GM12878 (cell line): ENCODE results near the gene ZNF101. TPM values are rescaled to one million over a fixed set of nuclear protein-coding genes. Genes with fewer than 3 reads are reported as not detected.
A peak's percentile ranks its signal among the peaks of the same experiment; 100 is the strongest.

Experiments used
- ATAC-seq: fragments of 200-7000 bp; cut with Tn5 transposase; 3 replicates; pipeline ENCODE4 v1.9.1; 2020; ENCODE audit warnings: mild to moderate bottlenecking, moderate library complexity
- BruUV-seq: library from RNA; stranded (reverse); fragments of 400-500 nt; replicated peaks from 2 replicates; lab custom pipeline; 2021; lab: Mats Ljungman, UMichigan
- CTCF ChIA-PET: fragments of 300-600 bp; sonication (Branson Sonifier 250); formaldehyde crosslinking; extraction: SDS; loops from one replicate; lab custom pipeline; 2021; ENCODE audit warnings: inconsistent platforms; lab: Yijun Ruan, JAX
- POLR2A ChIA-PET: fragments of 350-600 bp; formaldehyde crosslinking; extraction: SDS; loops from one replicate; lab custom pipeline; 2021; ENCODE audit warnings: inconsistent platforms; lab: Charles Lee
- RAD21 ChIA-PET: fragments of 300-600 bp; sonication (Branson Sonifier 250); formaldehyde crosslinking; loops from one replicate; lab custom pipeline; 2023; ENCODE audit warnings: antibody characterized with exemption; ENCODE audit not compliant: unreplicated experiment; lab: Charles Lee
- SMC1A ChIA-PET: fragments of 300-600 bp; sonication (Branson Sonifier 250); formaldehyde crosslinking; loops from one replicate; lab custom pipeline; 2023; ENCODE audit not compliant: unreplicated experiment, uncharacterized antibody; lab: Charles Lee
- DNase-seq: peaks from one replicate; pipeline ENCODE4 v3.0.0-alpha.2; 2011; ENCODE audit warnings: low read depth, low spot score
- FAIRE-seq: peaks from 3 replicates; lab custom pipeline; 2011; peaks lifted over from hg19 to GRCh38; lab: Jason Lieb, UNC
- H2AFZ ChIP-seq: 2 replicates; pipeline ENCODE4 v1.6.0; 2011; ENCODE audit warnings: low read depth, low read length, control low read depth; ENCODE audit not compliant: control insufficient read depth
- H3K27ac ChIP-seq: 2 replicates; pipeline ENCODE4 v1.5.1; 2011; ENCODE audit warnings: control low read depth; ENCODE audit not compliant: control insufficient read depth, insufficient read depth
- H3K27me3 ChIP-seq, 2 experiments: replicated peaks in 1 of 2; 2 replicates each; pipeline versions ENCODE4 v1.6.0 to v1.6.1; 2011; ENCODE audit warnings: low read length in 1 of 2; ENCODE audit not compliant: control insufficient read depth in 2 of 2, insufficient read depth in 2 of 2
- H3K36me3 ChIP-seq, 2 experiments: 2 replicates each; pipeline ENCODE4 v1.5.1; 2011; ENCODE audit warnings: low read length in 1 of 2; ENCODE audit not compliant: control insufficient read depth in 2 of 2, insufficient read depth in 2 of 2
- H3K4me1 ChIP-seq: 2 replicates; pipeline ENCODE4 v1.6.1; 2011; ENCODE audit warnings: mild to moderate bottlenecking, low read length, moderate library complexity, mixed read lengths; ENCODE audit not compliant: control insufficient read depth, insufficient read depth
- H3K4me2 ChIP-seq: 2 replicates; pipeline ENCODE4 v1.6.0; 2011; ENCODE audit warnings: control low read depth; ENCODE audit not compliant: control insufficient read depth, insufficient read depth
- H3K4me3 ChIP-seq: fragments of 200-600 bp; sonication (generic); 2 replicates; pipeline ENCODE4 v1.5.1; 2016
- H3K79me2 ChIP-seq: 2 replicates; pipeline ENCODE4 v1.6.0; 2011; ENCODE audit warnings: low read length; ENCODE audit not compliant: control insufficient read depth, insufficient read depth
- H3K9ac ChIP-seq: 2 replicates; pipeline ENCODE4 v1.8.0; 2011; ENCODE audit warnings: low read length, control low read depth, mixed read lengths; ENCODE audit not compliant: control insufficient read depth, insufficient read depth
- H3K9me3 ChIP-seq: replicated peaks from 3 replicates; pipeline ENCODE4 v1.5.1; 2011; ENCODE audit warnings: mild to moderate bottlenecking, low read length; ENCODE audit not compliant: control insufficient read depth, insufficient read depth
- H4K20me1 ChIP-seq: 2 replicates; pipeline ENCODE4 v1.6.0; 2011; ENCODE audit not compliant: control insufficient read depth, insufficient read depth
- ATF2 ChIP-seq: IDR thresholded peaks from 2 replicates; pipeline ENCODE4 v1.6.1; 2012; ENCODE audit warnings: low read length, inconsistent platforms
- BRCA1 ChIP-seq: IDR thresholded peaks from 2 replicates; pipeline ENCODE4 v1.6.1; 2011; ENCODE audit warnings: low read depth, low read length, improper control_type of control experiment
- CHD2 ChIP-seq: IDR thresholded peaks from 2 replicates; pipeline ENCODE4 v1.6.1; 2011; ENCODE audit warnings: low read depth, low read length, improper control_type of control experiment, borderline replicate concordance
- E2F8 ChIP-seq: fragments of 450-650 bp; IDR thresholded peaks from 2 replicates; pipeline ENCODE4 v1.6.1; 2018; ENCODE audit warnings: mild to moderate bottlenecking, low read depth, moderate library complexity; ENCODE audit not compliant: partially characterized antibody
- EGR1 ChIP-seq, 2 experiments: IDR thresholded peaks; 1 replicate in 1 of 2; 2 replicates in 1 of 2; pipeline ENCODE4 v1.6.1; 2011 to 2012; ENCODE audit warnings: low read depth in 2 of 2, low read length in 2 of 2, borderline replicate concordance in 1 of 2, mild to moderate bottlenecking in 1 of 2, moderate library complexity in 1 of 2
- EP300 ChIP-seq, 2 experiments: fragments of 150-350 bp in 1 of 2; IDR thresholded peaks; 2 replicates each; pipeline ENCODE4 v1.6.1; 2011 to 2012; ENCODE audit warnings: low read depth in 2 of 2, low read length in 2 of 2, borderline replicate concordance in 1 of 2, improper control_type of control experiment in 1 of 2, inconsistent platforms in 1 of 2; ENCODE audit not compliant: control insufficient read depth in 1 of 2
- HDGF ChIP-seq: fragments of 450-650 bp; IDR thresholded peaks from 2 replicates; pipeline ENCODE4 v1.6.1; 2016; ENCODE audit warnings: antibody characterized with exemption
- IRF4 ChIP-seq: IDR thresholded peaks from 2 replicates; pipeline ENCODE4 v1.6.1; 2011; ENCODE audit warnings: low read depth, low read length
- MAX ChIP-seq: IDR thresholded peaks from 2 replicates; pipeline ENCODE4 v1.6.1; 2012; ENCODE audit warnings: low read depth, low read length, improper control_type of control experiment
- PML ChIP-seq: IDR thresholded peaks from 2 replicates; pipeline ENCODE4 v1.6.1; 2012; ENCODE audit warnings: low read length, inconsistent platforms
- SRF ChIP-seq, 2 experiments: IDR thresholded peaks; 2 replicates each; pipeline ENCODE4 v1.6.1; 2011; ENCODE audit warnings: low read depth in 2 of 2, low read length in 2 of 2, mild to moderate bottlenecking in 1 of 2, moderate library complexity in 1 of 2
- STAT1 ChIP-seq: fragments of 450-650 bp; conservative IDR thresholded peaks from 2 replicates; pipeline ENCODE4 v1.6.1; 2014; ENCODE audit warnings: antibody characterized with exemption, mild to moderate bottlenecking
- TARDBP ChIP-seq: IDR thresholded peaks from 2 replicates; pipeline ENCODE4 v1.6.1; 2016; ENCODE audit warnings: borderline replicate concordance
- TCF7 ChIP-seq: IDR thresholded peaks from 2 replicates; pipeline ENCODE4 v1.6.1; 2014; ENCODE audit warnings: antibody characterized with exemption, borderline replicate concordance
- ZBTB33 ChIP-seq: fragments of 450-650 bp; IDR thresholded peaks from 2 replicates; pipeline ENCODE4 v1.6.1; 2017; ENCODE audit warnings: mild to moderate bottlenecking
- WGBS: methylation state at CpG from one replicate; pipeline ENCODE4 v1.1.6; 2016; ENCODE audit warnings: low lambda C conversion rate; ENCODE audit not compliant: insufficient replicate concordance, insufficient coverage; ENCODE audit errors: missing lambda C conversion rate; 5-methylcytosine and 5-hydroxymethylcytosine counted together
- in situ Hi-C: fragments of 300-500 bp; cut with MboI; formaldehyde crosslinking; loops from 9 replicates; pipeline ENCODE4 v1.14.3; 2018; ENCODE audit warnings: mixed read lengths
- intact Hi-C: fragments of 100-400 bp; cut with micrococcal nuclease; formaldehyde crosslinking; loops from one replicate; pipeline ENCODE4 v1.14.2; 2022; ENCODE audit not compliant: unreplicated experiment
- polyA plus RNA-seq, 11 experiments: library from polyadenylated mRNA; depleted of rRNA in 4 of 11; unstranded in 6 of 11; stranded (reverse) in 5 of 11; fragments of >200 nt; fragmentation: Nextera tagmentation in 4 of 11; fragmentation: Illumina TruSeq in 1 of 11; extraction: Ambion mirVana in 4 of 11; extraction: Trizol in 1 of 11; gene quantifications; 1 replicate in 1 of 11; 2 replicates in 10 of 11; pipeline versions ENCODE4 v1.2.1 to v1.2.3, GENCODE V29; 2011 to 2016; ENCODE audit warnings: inconsistent platforms in 2 of 11, missing spikeins in 2 of 11, low read depth in 1 of 11
- total RNA-seq, 4 experiments: library from RNA; depleted of rRNA in 3 of 4; stranded (reverse); fragments of >200 nt in 3 of 4; fragmentation: Illumina TruSeq in 1 of 4; extraction: Trizol in 1 of 4; gene quantifications; 2 replicates each; pipeline versions ENCODE4 v1.2.1 to v1.2.3, GENCODE V29; 2013 to 2021

ZNF101 gene
- total and polyA plus RNA-seq, 10 of the 15 experiments (the other 5 are each of a cell fraction or from before 2014, with no cell fraction given) = 15.2 to 40.5 (median 19.8) TPM

GRCh38 chr19:19643158-19644053 is 25.2 kb upstream of the ZNF101 start, which contains the start of gene GMIP:
GMIP (minus strand) TSS chr19:19643657; CDS start chr19:19643529, 128 bp downstream.
- H3K27ac ChIP-seq = peak within 1 kb of the TSS; percentile 99
- H3K4me3 ChIP-seq = peak within 1 kb of the TSS; percentile 96
- intact Hi-C loops = loop anchor here (1.0 to 5.0 kb wide), 3 partner anchors 86 to 276 kb away; no protein-coding TSS in a partner anchor
- H3K9ac ChIP-seq = peak within 1 kb of the TSS; percentile 100
- ATAC-seq (peak; percentile 94), DNase-seq (no peak), FAIRE-seq (peak; percentile 83)
- SMC1A ChIA-PET = interaction anchor here (0.8 to 2.7 kb wide), 5 partner anchors 17 to 111 kb away, joined by 3 to 21 read pairs (median 3); no protein-coding TSS in a partner anchor
- CTCF ChIA-PET = interaction anchor here (0.6 to 2.7 kb wide), 13 partner anchors 9 to 128 kb away, joined by 3 to 38 read pairs (median 4); partner anchors contain the start of genes NDUFA13 and TSSK6
- H3K4me2 ChIP-seq = peak within 1 kb of the TSS; percentile 95
- H3K9me3 ChIP-seq = no peaks in the 10 kb centered on the region
- RAD21 ChIA-PET = interaction anchor here (0.5 to 1.7 kb wide), 9 partner anchors 19 to 594 kb away, joined by 3 to 22 read pairs (median 4); partner anchors contain the start of gene ATP13A1
- peaks cover 4% of the 10 kb centered on the region for H3K4me1 ChIP-seq
- peaks cover 19% of the 10 kb centered on the region for H3K79me2 ChIP-seq
- H3K36me3 ChIP-seq = peaks cover 16 to 34% of the 10 kb centered on the region in 2 experiments; a peak in 3 of 4 replicates
- H2AFZ ChIP-seq = peak within 1 kb of the TSS; percentile 62
- H3K27me3 ChIP-seq = no peaks in the 10 kb centered on the region
- no peaks in the 10 kb centered on the region; the same call in 1 of the 2 replicates for H4K20me1 ChIP-seq
- POLR2A ChIA-PET = interaction anchor here (0.6 to 1.2 kb wide), 3 partner anchors 18 to 52 kb away, joined by 3 to 10 read pairs (median 3); no protein-coding TSS in a partner anchor
- in situ Hi-C loops = loop anchor here (5.0 kb wide), 1 partner anchor 116 kb away; the partner anchor contains the start of gene YJEFN3
- BruUV-seq = no TSS peak
- WGBS = 2% methylated on average over 49 of the region's 50 CpGs
- TF ChIP-seq STAT1 = 0 out of 2 replicates have a peak, but pooled peaks have one; percentile 58
- TF ChIP-seq PML = no peak
- TF ChIP-seq MAX = no peak
- no peak for TF ChIP-seq E2F8
- no peak for TF ChIP-seq SRF (IDR thresholded peaks at IDR 0.05; ENCODE audit: low read depth in 2 of 2, low read length in 2 of 2)
- TF ChIP-seq EGR1 (IDR thresholded peaks at IDR 0.05; ENCODE audit: borderline replicate concordance in 1 of 2, low read depth in 2 of 2, low read length in 2 of 2) = peak in 1 of 2 experiments; percentile 86; a peak in 2 of 3 replicates
- TF ChIP-seq IRF4 = no peak
- TF ChIP-seq ATF2 = no peak
- peak; percentile 80 for TF ChIP-seq CHD2
- 0 out of 2 replicates have a peak, but pooled peaks have one; percentile 34 for TF ChIP-seq TARDBP
- 0 out of 2 replicates have a peak, but pooled peaks have one; percentile 26 for TF ChIP-seq HDGF
- TF ChIP-seq ZBTB33 = no peak
- no peak; the same call in 1 of the 2 replicates for TF ChIP-seq TCF7
- no peak for TF ChIP-seq EP300 (IDR thresholded peaks at IDR 0.05; ENCODE audit: borderline replicate concordance in 1 of 2, control insufficient read depth in 1 of 2, low read depth in 2 of 2, low read length in 2 of 2)
- TF ChIP-seq BRCA1 = no peak
